Activated CD8-positive, alpha-beta T cell treated with anti-CD3 and anti-CD28 coated beads for 36 hours (primary cell): ENCODE results near the gene ZNF541. TPM values are rescaled to one million over a fixed set of nuclear protein-coding genes. Genes with fewer than 3 reads are reported as not detected.

ENCODE experiments used
- ATAC-seq: fragments of 200-7000 bp; cut with Tn5 transposase; one replicate; pipeline ENCODE4 v1.10.0; 2021; ENCODE audit warnings: mild to moderate bottlenecking, moderate library complexity
- CTCF ChIA-PET: fragments of 350-600 bp; sonication (Branson Sonifier 250); formaldehyde crosslinking; loops from one replicate; lab custom pipeline; 2021; ENCODE audit warnings: antibody characterized with exemption; lab: Charles Lee
- POLR2A ChIA-PET: fragments of 350-600 bp; sonication (Branson Sonifier 250); formaldehyde crosslinking; loops from one replicate; lab custom pipeline; 2021; ENCODE audit warnings: antibody characterized with exemption; lab: Charles Lee
- DNase-seq: peaks from one replicate; pipeline ENCODE4 v3.0.0-alpha.2; 2020
- H3K27ac Mint-ChIP-seq: one replicate; pipeline ENCODE4 v1.8.0; 2021; ENCODE audit warnings: mild to moderate bottlenecking, mixed read lengths
- H3K27me3 Mint-ChIP-seq: one replicate; pipeline ENCODE4 v1.8.0; 2021; ENCODE audit warnings: mixed read lengths
- H3K36me3 Mint-ChIP-seq: one replicate; pipeline ENCODE4 v1.8.0; 2021; ENCODE audit warnings: low read depth, mixed read lengths
- H3K4me1 Mint-ChIP-seq: one replicate; pipeline ENCODE4 v1.8.0; 2021; ENCODE audit warnings: low read depth, mixed read lengths
- H3K4me3 Mint-ChIP-seq: one replicate; pipeline ENCODE4 v1.8.0; 2021; ENCODE audit warnings: mild to moderate bottlenecking, moderate library complexity, mixed read lengths
- H3K9me3 Mint-ChIP-seq: one replicate; pipeline ENCODE4 v1.8.0; 2021; ENCODE audit warnings: mixed read lengths
- CTCF ChIP-seq: fragments of 200-600 bp; IDR thresholded peaks from one replicate; pipeline ENCODE4 v1.8.0; 2022; ENCODE audit warnings: antibody characterized with exemption, mild to moderate bottlenecking
- intact Hi-C: fragments of 100-400 bp; cut with micrococcal nuclease; formaldehyde crosslinking; loops from one replicate; pipeline ENCODE4 v1.10.0; 2022
- total RNA-seq, 2 experiments: library from RNA; stranded (reverse); gene quantifications; one replicate each; pipeline ENCODE4 v1.2.3, GENCODE V29; 2021

The ZNF541 gene
- total RNA-seq, 2 experiments from 2014 or later, result 0.29 to 0.41 TPM

DNA sequence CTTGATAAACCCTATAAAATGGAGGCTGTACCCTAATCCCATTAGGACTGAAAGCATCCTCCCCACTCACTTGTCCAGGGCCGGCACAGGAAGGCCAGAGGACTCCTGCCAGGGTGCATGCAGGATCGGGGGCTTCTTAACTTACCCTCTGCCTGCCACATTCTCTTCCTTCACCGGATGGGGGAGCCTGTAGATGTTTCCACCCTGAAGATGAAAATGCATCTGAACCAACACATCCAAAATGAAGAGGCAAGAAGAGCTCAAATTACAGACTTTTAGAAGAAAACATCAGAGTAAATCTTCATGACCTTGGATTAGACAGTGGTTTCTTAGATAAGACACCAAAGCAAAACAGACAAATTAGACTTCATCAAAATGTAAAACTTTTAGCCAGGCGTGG is 32.2 kb downstream of the ZNF541 start:
- Mint-ChIP-seq H3K4me3 (no peak overlapping the region), H3K9me3 (no peaks in the 10 kb centered on the region), H3K27ac (peak overlapping the region; percentile 53), H3K27me3 (peaks cover 4% of the 10 kb centered on the region), H3K4me1 (peaks cover 19% of the 10 kb centered on the region), H3K36me3 (no peaks in the 10 kb centered on the region)
- intact Hi-C loops, result no loop called here
- DNase-seq, result no peak
- no peak for TF ChIP-seq CTCF
- ATAC-seq, result no peak
- ChIA-PET POLR2A (no interaction called here), CTCF (interaction anchor here (0.7 to 1.2 kb wide), 2 partner anchors 166 to 465 kb away, joined by 3 read pairs; no protein-coding TSS in a partner anchor)

DNA sequence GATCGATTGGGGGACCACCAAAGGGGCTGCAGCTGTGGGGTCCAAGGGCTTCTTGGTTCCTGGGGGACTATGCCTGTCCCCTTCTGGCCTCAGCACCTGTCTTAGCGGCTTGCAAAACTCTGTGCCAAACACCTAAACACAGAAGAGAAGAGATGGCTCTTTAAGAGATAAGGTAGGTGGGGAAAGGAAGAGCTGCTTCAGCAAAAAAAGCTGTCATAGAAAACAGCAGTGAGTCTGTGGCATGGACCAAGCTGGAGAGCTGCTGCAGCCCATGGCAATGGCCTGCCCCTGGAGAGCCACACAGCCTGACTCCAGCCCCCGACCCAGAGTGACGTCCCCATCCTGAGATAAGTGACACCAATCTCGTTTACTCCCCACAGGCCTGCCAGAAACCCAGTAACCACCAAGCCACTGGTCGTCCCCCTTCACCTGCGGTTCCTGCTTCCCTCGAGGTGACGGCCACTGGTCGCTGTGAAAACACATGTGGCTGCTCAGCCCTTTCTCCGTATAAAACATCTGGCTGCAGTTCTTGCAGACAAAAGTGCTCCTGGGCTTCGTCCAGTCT is 33.1 kb downstream of the ZNF541 start:
- POLR2A ChIA-PET, result interaction anchor here (1.2 kb wide), 1 partner anchor 24 kb away, joined by 4 read pairs; no protein-coding TSS in a partner anchor
- intact Hi-C loops, result no loop called here
- Mint-ChIP-seq H3K4me3 (no peak overlapping the region), H3K4me1 (peaks cover 19% of the 10 kb centered on the region), H3K36me3 (no peaks in the 10 kb centered on the region), H3K27ac (no peak overlapping the region), H3K27me3 (peaks cover 3% of the 10 kb centered on the region), H3K9me3 (no peaks in the 10 kb centered on the region)
- DNase-seq, result peak; percentile 30
- ATAC-seq, result peak; percentile 27
- CTCF ChIA-PET, result interaction anchor here (1.0 to 1.2 kb wide), 2 partner anchors 24 to 103 kb away, joined by 4 to 5 read pairs; partner anchors contain the start of gene NAPA
- TF ChIP-seq CTCF, result no peak

DNA sequence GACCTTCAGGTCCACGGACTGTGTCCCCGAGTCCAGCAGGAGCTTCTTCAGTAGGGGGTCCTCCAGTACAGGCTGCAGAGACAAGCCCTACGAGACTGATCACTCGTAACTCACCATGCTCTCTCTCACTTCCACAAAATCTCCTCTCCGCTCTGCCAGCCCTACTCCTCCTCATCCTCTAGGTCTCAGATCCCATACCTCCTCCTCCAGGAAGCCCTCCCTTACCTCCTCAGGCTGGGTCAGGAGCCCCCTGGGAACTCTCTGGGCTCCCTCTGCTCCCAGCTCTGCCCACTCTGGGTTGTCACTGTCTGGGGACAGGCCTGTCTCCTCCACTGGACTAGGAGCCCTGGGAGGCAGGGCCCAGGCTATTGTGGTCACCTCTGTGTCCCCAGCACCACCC is 34.1 kb downstream of the ZNF541 start:
- Mint-ChIP-seq H3K4me1 (peaks cover 19% of the 10 kb centered on the region), H3K9me3 (no peaks in the 10 kb centered on the region), H3K4me3 (no peak overlapping the region), H3K36me3 (no peaks in the 10 kb centered on the region), H3K27me3 (no peaks in the 10 kb centered on the region), H3K27ac (no peak overlapping the region)
- ChIA-PET POLR2A (no interaction called here), CTCF (interaction anchor here (1.0 to 1.2 kb wide), 2 partner anchors 23 to 102 kb away, joined by 4 to 5 read pairs; partner anchors contain the start of gene NAPA)
- intact Hi-C loops, result no loop called here
- TF ChIP-seq CTCF, result no peak
- no peak for DNase-seq
- no peak for ATAC-seq

DNA sequence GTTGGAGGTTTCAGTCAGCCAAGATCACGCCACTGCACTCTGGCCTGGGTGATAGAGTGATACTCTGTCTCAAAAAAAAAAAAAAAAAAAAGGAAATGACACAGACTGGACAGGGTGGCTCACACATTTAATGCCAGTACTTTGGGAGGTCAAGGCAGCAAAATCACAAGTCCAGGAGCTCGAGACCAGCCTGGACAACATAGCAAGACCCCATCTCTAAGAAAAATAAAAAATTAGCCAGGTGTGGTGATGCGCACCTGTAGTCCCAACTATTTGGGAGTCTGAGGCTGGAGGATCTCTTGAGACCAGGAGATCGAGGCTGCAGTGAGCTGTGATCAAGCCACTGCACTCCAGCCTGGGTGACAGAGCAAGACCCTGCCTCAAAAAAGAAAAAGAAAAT is 35.5 kb downstream of the ZNF541 start:
- POLR2A ChIA-PET, result interaction anchor here (1.1 kb wide), 1 partner anchor 15 kb away, joined by 3 read pairs; no protein-coding TSS in a partner anchor
- intact Hi-C loops, result no loop called here

More for the DNA sequence above, 35.5 kb downstream of the ZNF541 start:
- H3K9me3 Mint-ChIP-seq, result no peaks in the 10 kb centered on the region
- no peak for ATAC-seq
- no peak for TF ChIP-seq CTCF
- H3K4me1 Mint-ChIP-seq, result peaks cover 19% of the 10 kb centered on the region
- CTCF ChIA-PET, result interaction anchor here (1.0 kb wide), 1 partner anchor 22 kb away, joined by 3 read pairs; the partner anchor contains the start of gene NAPA
- no peak overlapping the region for H3K27ac Mint-ChIP-seq
- DNase-seq, result no peak
- H3K27me3 Mint-ChIP-seq, result no peaks in the 10 kb centered on the region
- H3K36me3 Mint-ChIP-seq, result no peaks in the 10 kb centered on the region
- no peak overlapping the region for H3K4me3 Mint-ChIP-seq
